RCC 7860 (cell line): ENCODE results near the gene PPA1.
"Not testable (repeated sequence)": the region's sequence is repeated elsewhere in the genome, so short reads cannot be mapped to it uniquely, and the experiment has no call there.

Source experiments
- DNase-seq: peaks from one replicate; pipeline ENCODE4 v3.0.0-alpha.2; 2015; ENCODE audit warnings: low spot score
- FAIRE-seq: peaks from 2 replicates; lab custom pipeline; 2012; peaks lifted over from hg19 to GRCh38; lab: Jason Lieb, UNC

Gene PPA1

DNA sequence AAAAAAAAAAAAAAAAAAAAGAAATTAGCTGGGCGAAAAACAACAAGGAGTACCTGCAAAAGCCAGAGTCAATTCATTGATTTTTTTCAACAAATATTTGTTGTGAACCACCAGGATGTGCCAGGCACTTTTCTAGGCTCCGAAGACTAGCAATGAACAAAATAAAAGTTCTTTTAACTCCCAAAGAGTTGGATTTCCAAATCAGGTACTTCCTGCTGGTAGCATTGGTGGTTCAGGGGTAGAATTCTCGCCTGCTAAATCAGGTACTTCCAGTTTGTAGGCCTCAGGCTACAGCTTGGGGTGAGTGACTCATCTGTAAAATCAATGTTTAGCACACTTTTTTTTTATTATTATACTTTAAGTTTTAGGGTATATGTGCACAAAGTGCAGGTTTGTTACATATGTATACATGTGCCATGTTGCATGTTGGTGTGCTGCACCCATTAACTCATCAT is 10.9 kb downstream of the PPA1 start:
- FAIRE-seq (no peak), DNase-seq (no peak)

GRCh38 chr10:70221030-70221429 is 12.2 kb downstream of the PPA1 start:
- no peak for DNase-seq
- FAIRE-seq: no peak

GRCh38 chr10:70212879-70213278 is 20.4 kb downstream of the PPA1 start:
- DNase-seq (no peak), FAIRE-seq (no peak)

DNA sequence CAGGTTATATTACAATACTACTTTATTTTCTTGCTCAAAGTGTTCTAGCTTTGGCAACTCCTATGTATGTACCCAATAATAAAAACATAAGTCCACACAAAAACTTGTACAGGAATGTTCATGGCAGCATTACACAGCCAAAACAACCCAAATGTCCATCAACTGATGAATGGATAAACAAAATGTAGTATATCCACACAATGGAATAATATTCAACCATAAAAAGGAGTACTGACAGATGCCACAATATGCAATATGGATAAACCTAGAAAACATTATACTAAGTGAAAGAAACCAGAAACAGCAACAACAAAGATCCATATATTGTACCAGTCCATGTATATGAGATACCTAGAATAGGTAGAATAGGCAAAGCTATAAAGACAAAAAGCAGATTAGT is 21.0 kb downstream of the PPA1 start:
- FAIRE-seq: no peak
- no peak for DNase-seq

DNA sequence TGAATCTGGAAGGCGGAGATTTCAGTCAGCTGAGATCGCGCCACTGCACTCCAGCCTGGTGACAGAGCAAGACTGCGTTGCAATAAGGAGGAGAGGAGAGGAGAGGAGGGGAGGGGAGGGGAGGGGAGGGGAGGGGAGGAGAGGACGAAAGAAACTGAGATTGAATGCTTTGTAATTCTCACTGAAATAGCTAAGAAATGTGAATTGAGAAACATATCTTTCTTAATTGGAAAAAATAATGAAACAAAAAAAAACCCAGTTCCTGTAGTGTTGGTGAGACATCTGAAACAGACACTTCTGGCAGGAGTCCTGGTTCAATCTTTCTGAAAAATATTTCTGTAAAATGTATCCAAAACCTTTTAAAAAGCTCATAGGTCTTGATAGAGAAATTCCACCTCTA is 26.5 kb downstream of the PPA1 start:
- no peak for DNase-seq

DNA sequence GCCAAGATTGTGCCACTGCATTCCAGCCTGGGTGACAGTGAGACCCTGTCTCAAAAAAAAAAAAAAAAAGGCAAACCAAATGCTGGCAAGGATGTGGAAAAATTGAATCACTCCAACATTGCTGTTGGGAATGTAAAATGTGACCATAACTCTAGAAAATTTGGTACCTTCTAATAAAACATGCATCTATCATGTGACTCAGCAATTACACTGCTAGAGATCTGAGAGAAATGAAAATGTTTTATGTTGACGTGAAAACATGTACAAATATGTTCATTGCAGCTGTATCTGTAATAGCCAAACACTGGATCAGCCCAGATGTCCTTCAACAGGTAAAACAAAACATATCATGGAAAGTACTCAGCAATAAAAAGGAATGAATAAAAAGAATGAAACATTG is 32.1 kb downstream of the PPA1 start:
- FAIRE-seq (no peak), DNase-seq (no peak)

More for the DNA sequence above, 26.5 kb downstream of the PPA1 start:
- no peak for FAIRE-seq

DNA sequence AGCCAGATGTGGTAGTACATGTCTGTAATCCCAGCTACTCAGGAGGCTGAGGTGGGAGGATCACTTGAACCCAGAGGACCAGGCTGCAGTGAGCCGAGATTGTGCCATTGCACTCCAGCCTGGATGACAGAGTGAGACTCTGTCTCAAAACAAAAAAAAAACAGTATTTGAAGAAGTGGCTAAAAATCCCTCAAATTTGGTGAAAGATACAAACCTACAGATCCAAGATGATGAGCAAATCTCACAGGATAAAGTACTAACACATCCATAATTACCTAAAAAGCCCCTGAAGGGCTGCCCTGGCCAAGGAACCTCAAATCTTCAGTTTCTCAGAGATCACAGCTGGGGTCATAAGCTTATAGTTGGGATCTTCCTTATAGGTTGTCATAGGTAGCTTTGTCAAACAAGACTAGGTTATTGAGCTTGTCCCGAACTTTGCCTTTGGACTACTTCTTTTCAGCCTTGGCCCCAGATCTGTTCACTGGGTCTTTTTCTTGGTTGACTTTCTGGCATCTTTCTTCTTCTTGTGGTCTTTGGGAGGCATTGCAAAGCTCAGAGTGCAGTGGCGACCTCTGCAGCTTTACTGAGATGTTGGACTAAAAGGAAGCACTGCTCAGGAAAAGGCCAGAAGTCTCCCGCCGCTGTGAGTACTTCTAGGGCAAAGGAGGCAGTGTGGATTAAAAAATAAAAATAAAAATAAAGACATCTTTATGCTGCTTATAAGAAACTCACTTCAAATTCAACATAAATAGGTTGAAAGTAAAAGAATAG is 34.3 kb downstream of the PPA1 start:
- no peak for FAIRE-seq
- no peak for DNase-seq

GRCh38 chr10:70197235-70197945 is 35.8 kb downstream of the PPA1 start:
- no peak for FAIRE-seq
- DNase-seq: no peak

DNA sequence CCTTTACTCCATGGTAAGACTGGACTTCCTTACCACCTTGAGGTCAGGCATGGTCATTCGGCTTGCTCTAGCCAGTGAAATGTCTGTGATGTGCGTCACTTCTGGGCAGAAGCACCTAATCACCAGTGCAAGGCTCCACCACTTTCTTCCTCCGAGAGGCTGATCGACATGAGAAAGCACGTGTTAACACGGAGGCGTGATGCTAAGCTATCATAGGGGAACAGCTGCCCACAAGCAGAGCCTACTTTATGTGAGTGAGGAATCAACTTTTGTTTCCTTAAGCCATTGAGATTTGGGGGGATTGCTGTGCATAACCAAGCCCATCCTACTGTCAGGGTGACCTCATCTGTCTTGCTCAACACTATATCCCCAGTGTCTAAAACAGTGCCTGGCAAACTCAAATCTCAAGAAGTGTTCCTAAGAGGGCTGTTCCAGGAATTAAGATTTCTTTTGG is 39.8 kb downstream of the PPA1 start:
- DNase-seq (peak; percentile 36), FAIRE-seq (peak; percentile 37)

- DNase-seq: no peak
- no peak for FAIRE-seq
Observed at GRCh38 chr10:70192326-70192968, 40.8 kb downstream of the PPA1 start.

- DNase-seq (peak; percentile 54), FAIRE-seq (peak; percentile 82)
Observed at GRCh38 chr10:70191972-70192305, 41.3 kb downstream of the PPA1 start.

DNA sequence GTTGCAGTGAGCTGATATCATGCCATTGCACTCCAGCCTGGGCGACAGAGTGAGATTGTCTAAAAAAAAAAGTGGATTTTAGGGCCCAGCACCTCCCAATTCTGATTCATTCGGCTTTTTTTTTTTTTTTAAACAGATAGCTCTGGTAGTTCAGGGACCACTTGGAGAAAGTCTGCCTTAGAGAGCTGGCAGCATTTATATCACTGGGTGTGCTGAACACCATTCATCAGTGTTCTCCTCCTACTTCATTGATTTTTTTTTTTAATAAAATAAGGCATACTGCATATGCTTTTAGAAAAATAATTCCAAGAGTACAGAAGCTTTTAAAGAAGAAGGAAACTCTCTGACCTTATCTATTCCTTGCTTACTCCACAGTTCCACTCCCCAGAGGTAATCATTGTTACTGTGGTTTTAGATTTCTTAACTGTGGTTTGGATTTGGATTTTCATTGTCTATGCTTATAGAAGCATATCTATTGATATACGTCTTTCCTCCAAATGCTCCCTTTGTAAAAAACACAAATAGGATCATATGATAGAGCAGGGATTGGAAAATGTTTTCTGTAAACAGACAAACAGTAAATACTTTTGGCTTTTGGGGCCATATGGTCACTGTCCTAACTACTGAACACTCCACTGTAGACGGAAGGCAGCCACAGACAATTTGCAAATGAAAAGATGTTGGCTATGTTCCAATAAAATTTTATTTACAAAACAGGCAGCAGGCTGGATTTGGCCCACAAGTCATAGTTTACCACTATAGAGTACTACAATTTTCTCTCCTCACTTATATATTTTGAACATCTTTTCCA is 41.9 kb downstream of the PPA1 start:
- peak; percentile 82 for FAIRE-seq

GRCh38 chr10:70190581-70190980 is 42.6 kb downstream of the PPA1 start:
- no peak for FAIRE-seq
- DNase-seq: no peak

More for the DNA sequence above, 41.9 kb downstream of the PPA1 start:
- DNase-seq: no peak

DNA sequence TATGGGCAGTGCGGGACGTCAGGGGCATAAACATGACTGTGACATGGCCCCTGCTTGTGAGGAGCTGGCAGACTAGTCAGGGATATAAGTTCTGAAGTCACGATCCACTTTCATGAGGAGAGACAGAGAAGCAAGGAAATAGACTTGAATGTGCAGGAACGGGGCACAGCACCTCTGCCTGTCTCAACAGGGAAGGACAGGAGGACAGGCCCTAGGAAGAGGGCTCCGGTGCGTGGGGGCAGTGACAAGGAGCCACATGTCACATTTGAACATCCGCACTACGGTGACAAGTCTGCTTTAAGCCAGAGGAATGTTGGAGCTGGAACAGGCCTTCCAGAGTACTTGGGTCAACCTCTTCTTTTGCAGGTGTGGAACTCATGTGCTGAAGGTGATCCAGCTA is 43.1 kb downstream of the PPA1 start:
- FAIRE-seq: no peak
- no peak for DNase-seq

DNA sequence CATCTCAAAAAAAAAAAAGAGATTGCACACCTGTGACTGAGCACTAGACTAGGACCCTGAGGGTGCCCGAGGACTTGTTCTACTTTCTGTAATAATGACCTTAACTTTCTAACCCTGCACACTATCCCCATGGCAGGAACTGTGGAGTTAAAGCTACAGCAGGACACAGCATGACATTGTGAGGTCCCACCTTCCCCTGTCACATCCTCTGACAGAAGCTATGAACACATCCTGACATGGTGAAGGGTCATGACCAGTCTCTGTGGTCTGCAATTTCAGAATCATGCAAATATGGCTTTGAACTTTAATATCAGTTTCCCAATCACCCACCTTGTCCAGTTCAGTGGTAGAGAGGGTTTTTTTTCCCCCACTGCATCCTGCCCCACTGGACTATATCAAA is 44.5 kb downstream of the PPA1 start:
- DNase-seq (no peak), FAIRE-seq (no peak)

DNA sequence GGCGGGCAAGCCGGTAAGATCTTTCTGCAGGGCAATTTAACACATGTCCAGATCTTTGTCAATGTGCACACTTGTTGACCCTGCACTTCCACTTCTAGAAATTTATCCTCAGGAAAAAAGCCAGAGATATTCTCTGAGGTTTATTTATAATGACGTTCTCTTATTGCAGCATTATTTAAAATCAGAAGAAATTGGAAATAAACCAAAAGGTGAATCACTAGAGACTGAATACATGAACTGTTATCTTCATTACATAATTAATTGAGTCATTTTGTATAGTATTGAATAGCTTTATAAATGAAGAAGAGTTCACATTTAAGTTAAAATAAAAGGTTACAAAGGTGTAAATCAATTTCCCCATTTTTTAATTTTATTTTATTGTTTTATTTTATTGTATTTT is 46.7 kb downstream of the PPA1 start:
- no peak for FAIRE-seq
- DNase-seq: no peak

GRCh38 chr10:70186090-70186489 is 47.1 kb downstream of the PPA1 start:
- DNase-seq (no peak), FAIRE-seq (no peak)

DNA sequence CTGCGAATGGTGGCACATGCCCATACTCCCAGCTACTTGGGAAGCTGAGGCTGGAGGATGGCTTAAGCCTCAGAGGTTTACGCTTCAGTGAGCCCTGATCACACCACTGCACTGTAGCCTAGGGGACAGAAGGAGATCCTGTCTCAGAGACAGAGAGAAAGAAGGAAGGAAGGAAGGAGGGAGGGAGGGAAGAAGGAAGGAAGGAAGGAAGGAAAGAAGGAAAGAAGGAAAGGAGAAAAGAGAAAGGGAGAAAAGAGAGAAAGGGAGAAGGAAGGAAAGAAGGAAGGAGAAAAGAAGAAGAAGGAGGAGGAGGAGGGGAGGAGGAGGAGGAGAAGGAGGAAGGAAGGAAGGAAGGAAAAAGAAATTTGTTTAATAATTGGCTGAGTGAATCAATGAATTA is 49.9 kb downstream of the PPA1 start:
- no peak for DNase-seq
- no peak for FAIRE-seq

DNA sequence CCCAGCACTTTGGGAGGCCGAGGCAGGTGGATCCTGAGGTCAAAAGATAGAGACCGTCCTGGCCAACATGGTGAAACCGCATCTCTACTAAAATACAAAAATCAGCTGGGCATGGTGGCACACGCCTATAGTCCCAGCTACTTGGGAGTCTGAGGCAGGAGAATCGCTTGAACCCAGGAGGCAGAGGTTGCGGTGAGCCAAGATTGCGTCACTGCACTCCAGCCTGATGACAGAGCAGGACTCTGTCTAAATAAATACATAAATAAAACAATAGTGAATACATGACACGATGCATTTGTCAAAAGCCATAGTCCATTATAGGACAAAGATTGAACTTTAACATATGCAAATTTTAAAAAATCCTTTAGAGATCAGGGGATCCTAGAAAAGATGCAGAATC is 54.0 kb downstream of the PPA1 start:
- DNase-seq, FAIRE-seq: not testable (repeated sequence)

DNA sequence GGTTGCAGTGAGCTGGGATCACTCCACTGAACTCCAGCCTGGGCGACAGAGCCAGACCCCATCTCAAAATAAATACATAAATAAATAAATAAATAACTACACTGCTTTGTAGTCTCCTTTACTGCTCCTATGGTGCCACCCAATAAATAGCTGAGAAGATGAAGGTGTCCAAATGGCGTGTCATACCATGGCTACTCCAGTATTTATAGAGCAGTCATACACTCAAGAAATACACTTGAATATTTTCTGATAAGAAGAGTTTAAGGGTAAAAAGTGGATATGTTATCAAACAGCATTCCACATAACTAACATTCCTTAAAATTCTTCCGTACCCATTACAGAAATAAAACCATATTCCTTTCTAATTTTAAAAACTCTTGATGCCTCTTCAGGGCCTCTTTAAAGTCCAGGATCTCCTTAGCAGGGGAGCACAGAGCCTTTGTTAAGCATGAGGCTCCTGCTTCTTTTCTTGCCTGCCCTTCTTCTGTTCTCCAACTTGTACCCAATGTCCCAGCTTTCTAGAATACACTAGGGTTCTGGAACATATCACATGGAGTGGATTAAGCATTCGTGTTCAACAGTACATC is 55.0 kb downstream of the PPA1 start:
- FAIRE-seq: no peak

GRCh38 chr10:70176441-70176840 is 56.8 kb downstream of the PPA1 start:
- FAIRE-seq: no peak

More for the DNA sequence above, 55.0 kb downstream of the PPA1 start:
- DNase-seq: no peak

More at GRCh38 chr10:70176441-70176840, 56.8 kb downstream of the PPA1 start:
- DNase-seq: no peak
